SHP77 (cell line): ENCODE data around the gene PRKAG1.

ENCODE experiments used
- DNase-seq, 2 experiments: peaks; one replicate each; lab custom pipeline; 2025; lab: John Stamatoyannopoulos, UW

Gene PRKAG1

DNA sequence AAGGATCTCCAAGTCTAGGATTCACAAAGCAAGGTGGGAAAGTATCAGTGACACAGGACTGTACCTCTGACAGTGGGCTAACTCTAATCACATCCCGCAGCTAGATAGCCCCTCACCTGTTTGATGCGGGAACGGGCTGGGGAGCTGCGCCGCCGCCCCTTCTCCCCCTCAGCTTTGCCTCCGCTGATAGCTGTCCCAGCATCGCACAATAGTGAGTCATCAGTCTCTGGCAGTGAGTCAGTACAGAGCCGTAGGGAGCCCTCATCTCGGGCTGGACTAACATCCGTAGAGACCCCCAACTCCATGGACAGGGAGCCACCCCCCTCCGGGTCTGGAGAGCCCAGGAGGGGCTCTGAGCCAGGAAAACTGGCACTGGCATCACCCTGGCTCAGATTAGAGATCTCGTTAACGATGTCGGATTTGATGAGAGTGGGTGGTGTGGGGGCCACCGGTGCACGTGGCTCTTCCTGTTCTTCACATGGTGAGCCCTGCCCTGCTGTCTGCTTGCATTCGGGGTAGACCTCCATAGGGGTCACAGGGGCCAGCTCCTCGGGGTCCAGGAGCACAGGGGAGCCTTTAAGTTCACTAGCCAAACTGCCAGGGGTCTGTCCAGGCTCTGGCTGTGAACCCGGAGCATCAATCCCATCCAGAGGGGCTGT is 31.1 kb upstream of the PRKAG1 start:
- DNase-seq: no peak

DNA sequence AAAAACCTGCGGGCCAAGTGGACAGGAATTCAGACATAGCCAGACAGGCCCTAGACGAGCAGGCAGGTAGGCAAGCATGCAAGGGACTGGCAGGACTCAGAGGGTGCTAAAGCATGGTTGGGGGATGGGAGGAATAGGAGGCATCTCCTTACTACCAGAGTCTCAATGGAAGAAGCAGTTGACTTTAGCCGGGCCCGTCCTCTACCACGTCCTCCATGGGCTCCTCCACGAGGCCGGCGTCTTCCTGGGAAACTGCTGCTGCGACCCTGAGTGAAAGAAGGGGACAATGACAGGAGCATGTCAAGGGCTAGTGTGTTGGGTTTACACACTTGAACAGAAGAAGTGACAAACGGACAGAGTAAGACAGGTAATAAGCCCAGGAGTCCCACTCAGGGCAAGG is 30.4 kb upstream of the PRKAG1 start:
- DNase-seq: no peak

DNA sequence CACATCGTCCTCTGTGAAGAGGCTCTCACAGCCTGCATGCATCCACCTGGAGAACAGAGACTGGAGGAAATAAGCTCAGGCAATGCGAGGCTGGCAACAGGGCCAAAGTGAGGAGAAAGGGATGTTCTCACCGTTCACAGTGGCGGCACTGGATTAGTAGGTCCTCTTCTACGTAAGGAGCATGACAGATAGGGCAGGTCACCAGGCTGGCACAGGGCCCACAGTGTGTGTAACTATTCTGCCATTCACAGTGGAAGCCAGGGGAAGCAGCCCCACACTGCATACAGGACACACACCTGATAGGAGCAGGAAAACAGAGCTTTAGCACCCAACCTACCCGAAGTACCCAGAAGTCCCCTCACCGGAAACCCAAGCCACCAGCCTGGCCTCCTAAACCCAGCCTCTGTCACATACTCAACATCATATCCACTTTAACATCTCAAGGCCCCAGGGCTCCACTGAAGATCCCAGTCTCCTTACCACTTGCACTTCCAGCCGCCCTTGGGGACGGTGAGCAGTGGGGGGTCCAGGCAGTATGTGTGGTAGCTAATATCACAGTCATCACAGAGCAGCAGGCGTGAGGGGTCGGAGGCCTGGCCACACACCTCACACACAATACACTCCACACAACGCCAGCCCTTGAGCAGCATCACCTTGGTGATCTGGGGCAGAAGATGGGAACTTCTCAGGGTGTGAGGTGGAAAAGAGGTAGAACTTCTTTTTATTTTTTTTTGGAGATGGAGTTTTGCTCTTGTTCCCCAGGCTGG is 27.7 kb upstream of the PRKAG1 start:
- no peak for DNase-seq

DNA sequence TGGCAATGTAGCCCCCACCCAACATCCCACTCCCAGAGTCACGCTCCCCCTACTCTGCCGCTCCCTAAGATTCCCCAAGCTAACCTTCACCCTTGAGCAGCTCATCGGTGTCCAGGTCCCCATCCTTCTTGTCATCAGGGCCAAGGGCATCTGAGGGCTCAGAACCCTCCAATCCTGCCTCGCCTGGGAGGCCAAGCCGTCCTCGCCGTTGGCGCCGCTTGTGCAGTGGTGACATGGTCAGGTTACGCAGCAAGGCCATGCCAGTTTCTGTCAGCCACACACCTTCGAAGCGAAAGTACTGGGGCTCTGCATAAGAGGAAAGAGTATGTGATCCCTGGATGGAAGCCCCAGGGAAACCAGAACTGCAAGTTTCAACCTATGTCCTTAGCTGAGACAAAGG is 26.1 kb upstream of the PRKAG1 start:
- DNase-seq: no peak

DNA sequence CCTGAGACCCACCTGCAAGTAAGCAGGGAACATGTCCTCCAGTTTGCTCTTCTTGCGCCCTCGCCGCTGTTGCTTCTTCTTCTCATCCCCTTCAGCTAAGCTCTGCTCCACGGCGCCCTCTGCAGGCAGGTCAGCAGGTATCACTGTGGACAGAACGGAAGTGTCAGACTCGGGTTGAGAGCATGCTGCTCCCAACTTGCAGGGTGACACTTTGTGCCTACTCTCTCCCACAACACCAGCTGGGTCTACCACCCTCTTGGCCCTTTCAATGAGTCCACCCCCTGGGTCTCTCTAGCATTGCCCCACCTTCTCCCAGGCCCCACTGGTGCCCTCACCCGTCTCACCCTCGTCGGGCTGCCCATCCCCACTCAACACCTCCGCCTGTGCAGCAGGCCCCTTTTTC is 25.3 kb upstream of the PRKAG1 start:
- peak in 1 of 2 experiments; percentile 43 for DNase-seq

DNA sequence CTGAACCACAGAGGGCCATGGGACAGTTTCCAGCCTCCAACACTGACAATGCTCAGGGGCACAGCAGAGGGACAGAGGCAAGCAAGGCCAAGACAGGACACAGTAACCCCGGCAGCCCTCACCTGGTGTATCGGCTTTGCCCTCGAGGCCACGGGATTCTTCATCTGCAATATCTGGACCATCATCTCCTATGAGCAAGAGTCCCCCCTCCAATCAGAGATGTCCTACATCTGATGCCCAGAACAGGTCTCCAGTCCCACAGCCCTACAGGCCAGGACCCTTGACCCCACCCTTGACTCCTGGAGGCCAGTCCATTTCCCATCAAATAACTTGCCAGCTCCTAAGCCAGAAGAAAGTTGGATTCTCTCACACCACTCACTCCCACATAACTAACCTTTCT is 24.7 kb upstream of the PRKAG1 start:
- no peak for DNase-seq

DNA sequence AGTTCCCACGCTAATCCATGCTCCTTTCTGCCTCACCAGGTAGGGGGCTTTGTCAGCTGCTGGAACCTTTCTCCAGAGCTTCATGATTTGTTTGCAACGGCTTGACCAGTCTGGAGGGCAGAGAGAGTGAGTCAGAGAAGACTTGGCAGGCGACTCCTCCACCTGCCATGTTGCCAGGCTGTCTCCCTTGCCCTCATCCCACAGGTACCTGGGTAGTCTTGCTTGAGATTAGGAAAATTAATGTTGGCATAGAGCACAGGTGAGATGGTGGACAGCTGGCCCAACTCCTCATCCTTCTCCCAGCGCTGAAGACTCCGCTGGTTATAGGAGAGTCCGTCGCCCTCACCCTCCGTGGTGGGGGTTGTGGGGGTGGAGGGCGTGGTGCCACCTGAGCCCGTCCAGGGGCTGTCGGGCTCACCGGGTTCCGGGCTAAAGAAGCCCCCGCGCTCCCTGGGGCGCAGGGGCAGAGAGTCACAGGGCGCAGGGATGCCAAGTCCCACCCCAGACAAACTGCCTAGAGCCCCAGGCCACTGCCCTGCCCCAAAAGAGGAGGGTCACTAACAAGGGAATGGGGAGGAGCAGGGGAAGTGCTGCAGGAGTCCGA is 23.4 kb upstream of the PRKAG1 start:
- no peak for DNase-seq

DNA sequence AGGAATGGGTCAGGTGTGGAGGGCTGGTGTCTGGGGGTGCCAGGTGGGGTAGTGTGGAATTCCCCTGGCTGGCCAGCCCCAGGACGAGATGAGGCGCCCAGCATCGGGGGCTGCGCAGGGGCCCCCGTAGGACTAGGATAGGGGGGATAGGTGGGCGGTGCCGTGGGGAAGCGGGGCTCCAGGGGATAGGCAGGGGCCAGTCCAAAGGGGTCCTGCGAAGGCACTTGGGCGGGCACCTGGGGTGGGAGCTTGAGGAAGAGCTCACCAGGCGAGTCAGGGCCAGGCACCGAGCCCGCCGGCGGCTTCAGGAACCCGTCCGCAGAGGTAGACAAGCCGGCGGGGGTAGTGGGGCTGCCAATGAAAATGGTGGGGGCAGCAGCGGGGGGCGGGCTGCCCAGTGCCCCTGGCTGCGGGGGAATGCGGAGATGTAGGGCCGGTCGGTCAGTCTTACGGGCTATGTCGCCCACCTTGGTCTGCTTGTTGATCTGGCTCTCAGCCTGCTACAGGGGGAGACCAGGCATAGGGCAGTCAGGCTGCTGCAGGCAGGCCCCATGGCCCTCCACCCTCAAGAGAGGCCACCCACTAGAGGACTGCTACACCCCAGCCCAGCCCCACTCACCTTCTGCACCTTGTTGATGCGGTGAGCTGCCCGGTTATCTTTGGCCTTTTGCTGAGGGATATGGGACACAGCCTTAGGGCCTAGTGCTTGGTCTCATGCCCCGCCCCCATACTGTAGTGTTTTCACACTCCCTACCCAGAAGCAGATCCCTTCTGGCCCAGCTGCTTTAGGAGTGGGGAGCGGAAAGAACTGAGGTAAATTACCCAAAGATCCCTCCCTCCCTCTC is 22.7 kb upstream of the PRKAG1 start:
- DNase-seq: no peak

DNA sequence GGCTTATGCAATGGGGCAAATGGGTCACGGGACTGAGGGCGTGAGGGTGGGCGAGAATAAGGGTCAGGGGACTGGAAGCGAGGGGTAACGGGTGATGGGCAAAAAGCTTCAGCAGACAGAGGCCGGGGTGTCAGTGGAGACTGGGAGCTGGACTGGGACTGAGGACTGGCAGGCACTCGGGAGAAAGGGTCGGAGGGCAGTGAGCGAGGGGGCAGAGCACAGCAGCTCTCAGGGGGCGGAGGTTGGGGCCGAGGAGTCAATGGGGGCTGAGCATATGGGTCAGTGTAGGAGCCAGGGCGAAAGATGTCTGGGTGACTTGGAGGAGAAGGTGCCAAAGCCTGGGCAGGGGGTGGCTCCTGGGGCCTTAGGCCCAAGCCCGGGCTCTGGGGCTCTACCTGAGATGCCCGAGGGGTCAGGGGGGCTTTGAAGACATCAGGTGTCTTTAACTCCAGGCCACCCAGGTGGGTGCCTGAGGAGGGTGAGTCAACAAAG is 21.8 kb upstream of the PRKAG1 start:
- no peak for DNase-seq

DNA sequence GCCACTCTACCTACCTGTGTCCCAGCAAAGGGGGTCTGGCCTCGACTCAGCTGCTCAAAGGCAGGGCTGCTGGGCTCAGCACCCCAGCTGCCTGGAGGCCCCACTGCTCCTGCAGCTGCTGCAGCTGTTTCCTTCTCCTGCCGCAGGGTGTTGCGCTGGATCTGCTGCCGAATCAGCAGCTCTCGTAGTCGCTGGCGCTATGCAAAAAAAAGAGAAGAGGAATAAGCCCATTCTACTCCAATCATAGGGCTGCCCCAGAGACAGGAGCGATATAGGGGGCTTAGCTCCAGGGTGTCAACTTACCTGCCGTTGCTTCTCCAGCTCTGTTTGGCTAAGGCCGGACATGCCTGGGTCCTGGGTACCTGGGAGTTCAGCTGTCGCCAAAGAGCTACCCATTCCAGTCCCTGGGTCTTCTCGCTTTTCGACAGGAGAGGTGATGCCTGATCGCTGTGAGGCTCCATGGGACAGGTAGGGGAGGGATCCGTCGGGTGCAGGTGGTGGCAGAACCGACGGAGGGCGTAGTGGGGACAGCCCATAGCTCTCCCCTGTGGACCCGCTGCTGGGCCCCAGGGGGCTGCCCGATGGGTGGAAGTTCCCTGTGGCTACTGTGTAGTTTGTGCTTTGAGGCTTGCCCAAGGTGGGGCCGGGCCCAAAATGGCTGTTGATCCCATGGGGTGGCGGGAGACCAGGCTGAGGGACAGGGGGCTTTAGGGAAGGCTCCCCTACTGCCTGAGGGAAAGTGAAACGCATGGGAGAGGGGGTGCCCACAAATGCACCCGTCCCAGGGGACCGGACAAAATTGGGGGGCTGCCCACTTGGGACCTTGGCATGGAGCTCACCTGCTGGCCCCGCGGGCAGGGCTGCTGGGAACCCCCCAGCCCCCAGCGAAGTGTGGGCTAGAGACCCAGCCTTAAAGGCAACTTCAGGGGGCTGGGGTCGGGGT is 21.1 kb upstream of the PRKAG1 start:
- no peak for DNase-seq

DNA sequence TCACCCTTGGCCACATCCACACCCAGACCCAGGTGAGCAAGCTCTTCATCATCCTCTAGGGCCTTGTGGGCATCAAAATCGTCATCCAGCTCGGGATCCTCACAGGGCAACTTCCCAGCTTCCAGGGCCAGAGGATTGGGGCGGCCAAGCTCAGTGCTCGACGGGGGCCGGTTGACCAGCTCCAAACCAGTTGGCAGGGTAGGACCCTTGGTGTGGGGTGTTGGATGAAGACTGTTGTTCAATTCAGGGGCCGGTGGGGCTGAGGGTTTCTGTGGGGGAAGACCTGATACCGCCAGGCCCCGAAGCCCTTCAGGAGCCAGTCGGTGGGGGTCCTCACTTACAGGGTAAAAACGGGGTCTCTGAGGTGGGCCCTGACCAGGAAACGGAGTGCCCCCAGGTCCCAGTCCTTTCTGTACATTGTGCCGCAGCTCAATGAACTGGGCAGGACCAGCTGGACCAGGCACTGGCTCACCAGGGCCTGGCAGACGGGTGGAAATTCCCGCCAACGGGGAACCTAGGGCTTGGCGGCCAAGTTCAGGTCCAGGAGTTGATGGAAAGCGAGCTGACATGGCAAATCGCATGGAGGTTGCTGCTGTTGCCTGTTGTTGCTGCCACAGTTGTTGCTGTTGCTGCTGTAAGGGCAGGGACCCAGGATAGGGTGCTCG is 19.8 kb upstream of the PRKAG1 start:
- no peak for DNase-seq

DNA sequence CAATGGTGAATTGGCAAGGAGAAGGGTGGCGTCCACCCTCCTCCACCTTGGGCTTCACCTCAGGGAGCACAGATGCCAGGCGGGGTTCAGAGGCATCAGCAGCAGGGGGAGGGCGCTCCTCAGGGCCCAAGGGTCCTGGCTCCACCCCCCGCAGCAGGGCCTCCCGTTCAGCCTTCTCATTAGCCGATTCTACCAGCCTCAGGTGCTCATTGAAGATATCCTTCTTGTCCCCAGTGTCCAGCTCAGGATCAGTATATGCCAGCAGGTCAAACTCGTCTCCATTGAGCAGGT is 19.3 kb upstream of the PRKAG1 start:
- no peak for DNase-seq

DNA sequence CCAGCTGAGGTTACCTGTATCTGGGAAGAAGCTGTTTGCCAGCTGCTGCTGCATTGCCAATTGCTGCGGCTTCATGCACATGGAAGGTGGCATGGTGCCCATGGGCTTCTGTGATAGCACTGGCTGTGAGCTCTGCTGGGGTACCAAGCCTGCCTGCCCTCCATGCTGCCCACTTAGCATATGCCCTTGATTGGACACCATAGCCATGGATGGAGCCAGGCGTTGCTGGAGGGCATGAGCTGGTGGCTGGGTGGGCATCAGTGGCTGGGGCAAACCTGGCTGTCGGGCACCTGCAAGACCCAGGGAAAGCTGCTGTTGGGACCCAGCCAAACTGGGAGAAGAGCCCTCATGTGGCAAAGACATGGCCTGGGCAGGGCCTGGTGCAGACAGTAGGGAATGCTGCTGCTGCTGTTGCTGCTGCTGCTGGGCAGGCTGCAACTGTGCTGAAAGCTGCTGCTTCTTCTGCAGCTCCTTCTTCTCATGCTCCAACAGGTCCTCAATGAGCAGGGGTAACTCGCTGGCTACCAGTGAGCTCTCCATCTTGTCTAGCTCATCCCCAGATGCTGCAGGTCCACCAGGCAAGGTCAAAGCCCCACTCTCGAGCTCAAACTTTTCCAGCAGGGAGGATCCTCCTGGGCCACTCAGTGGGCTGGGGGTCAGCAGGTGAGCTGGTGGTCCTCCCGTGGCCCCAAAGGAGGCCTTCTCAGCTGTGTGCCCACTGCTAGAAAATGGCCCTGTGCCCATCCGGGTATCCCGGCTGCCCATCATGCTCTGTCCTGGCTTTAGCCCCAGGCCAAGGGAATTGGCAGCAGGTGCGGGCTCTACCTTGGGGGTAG is 18.8 kb upstream of the PRKAG1 start:
- no peak for DNase-seq

DNA sequence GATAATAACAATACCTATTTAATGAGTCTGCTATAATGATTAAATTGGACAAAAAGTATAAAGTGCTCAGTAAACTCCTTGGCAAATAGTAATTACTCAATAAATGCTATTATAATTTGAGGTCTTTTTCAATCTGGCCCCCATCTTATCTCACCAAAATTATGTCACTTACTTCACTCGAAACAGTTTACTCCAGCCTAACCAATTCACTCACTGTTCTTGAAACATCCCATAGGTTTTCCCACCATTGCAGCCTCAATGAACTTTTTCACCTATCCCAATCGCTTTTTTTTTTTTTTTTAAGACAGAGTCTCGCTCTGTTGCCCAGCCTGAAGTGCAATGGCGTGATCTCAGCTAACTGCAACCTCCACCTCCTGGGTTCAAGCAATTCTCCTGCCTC is 17.5 kb upstream of the PRKAG1 start:
- DNase-seq: no peak

DNA sequence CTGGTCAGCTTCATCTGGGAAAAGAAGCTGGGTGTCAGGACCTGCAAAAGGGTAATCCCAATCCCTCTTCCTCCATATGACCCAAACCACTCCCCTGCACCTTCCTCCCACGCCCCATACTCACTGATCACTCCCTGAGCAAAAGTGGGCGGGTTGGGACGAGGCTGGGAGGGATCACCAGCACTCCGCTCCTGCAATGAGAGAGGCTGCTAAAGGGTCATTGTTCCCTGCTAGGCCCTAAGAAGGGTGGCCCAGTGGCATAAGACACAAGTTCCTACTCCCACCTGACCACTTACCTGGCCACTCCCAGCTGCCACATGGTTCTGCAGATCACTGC is 15.7 kb upstream of the PRKAG1 start:
- DNase-seq: no peak

DNA sequence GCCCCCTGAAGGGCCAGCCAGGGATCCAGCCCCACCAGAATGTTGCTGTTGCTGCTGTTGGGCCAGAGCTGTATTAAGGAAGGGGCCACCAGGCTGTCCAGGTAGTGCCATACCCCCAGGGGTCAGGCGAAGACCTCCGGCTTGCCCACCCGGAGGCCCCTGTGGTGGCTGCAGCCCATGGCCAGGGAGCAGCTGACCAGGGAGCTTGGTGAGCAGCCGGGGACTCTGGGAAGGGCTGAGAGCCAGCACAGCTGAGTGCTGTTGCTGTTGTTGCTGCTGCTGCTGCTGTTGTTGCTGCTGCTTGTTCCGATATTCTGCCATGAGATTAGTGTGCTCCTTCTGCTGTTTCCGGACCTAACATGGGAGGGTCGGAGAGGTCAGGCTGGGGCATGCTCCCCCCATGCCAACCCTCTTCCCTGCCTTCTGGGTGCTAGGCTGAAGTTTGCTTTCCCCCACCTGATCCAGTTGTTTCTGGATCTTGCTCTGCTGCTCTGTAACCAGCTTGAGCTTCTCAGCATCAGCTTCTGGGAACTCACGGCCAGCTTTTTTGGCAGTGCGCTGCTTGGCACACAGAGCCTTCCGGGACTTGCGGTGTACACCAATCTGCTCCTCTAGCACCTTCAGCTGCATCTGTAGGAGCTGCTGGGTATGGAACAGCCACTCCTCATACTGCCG is 15.2 kb upstream of the PRKAG1 start:
- DNase-seq: no peak

DNA sequence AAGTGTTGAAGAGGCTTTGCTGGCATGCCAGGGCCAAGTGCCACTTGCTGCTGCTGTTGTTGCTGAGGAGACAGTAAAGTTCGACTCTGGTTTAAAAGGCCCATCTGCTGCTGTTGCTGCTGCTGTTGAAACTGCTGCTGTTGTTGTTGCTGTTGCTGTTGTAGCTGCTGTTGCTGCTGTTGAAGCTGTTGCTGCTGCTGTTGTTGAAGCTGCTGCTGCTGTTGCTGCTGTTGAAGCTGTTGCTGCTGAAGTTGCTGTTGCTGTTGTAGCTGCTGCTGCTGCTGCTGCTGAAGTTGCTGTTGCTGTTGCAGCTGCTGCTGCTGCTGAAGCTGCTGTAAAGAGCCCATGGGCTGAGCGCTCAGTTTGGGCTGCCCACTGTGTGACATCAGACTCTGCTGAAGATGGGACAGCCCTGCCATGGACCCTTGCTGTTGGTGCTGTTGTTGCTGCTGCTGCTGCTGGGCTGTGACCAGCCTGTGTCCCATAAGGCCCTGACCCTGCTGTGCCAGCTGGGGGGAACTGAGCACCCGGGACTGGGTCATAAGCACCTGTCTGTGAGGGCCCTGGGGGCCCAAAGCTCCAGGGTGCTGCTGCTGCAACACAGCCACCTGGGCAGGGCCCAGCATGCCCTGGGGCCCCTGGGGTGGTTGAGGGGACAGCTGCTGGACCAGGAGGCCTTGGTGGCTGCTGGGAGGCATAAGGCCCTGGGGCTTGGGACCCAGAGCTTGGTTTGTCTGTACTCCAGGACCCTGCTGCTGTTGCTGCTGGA is 14.3 kb upstream of the PRKAG1 start:
- DNase-seq: no peak

DNA sequence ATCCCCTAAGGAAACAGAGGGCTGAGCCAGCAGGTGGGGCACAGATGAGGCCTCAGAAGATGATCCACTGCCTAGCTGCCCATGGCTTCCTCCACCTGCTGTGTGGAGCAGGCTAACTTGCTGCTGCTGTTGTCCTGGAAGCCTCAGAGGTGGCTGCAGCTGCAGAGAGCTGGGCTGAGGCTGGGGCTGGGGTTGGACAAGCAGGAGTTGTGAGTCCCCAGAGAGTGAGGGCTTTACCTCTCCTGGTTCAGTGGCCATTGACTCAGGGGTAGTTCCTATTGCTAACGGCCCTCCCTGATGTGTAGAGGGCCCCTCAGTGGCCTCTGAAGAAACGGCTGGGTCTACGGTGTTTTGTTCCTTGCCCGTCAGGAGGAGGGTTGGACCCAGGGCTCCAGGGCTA is 13.7 kb upstream of the PRKAG1 start:
- no peak for DNase-seq
